Measurements from ENCODE around the gene PDLIM1. TPM values are rescaled to one million over a fixed set of nuclear protein-coding genes. Genes with fewer than 3 reads are reported as not detected.

The PDLIM1 gene
- total RNA-seq, 1 experiment from 2014 or later = 115 TPM

DNA sequence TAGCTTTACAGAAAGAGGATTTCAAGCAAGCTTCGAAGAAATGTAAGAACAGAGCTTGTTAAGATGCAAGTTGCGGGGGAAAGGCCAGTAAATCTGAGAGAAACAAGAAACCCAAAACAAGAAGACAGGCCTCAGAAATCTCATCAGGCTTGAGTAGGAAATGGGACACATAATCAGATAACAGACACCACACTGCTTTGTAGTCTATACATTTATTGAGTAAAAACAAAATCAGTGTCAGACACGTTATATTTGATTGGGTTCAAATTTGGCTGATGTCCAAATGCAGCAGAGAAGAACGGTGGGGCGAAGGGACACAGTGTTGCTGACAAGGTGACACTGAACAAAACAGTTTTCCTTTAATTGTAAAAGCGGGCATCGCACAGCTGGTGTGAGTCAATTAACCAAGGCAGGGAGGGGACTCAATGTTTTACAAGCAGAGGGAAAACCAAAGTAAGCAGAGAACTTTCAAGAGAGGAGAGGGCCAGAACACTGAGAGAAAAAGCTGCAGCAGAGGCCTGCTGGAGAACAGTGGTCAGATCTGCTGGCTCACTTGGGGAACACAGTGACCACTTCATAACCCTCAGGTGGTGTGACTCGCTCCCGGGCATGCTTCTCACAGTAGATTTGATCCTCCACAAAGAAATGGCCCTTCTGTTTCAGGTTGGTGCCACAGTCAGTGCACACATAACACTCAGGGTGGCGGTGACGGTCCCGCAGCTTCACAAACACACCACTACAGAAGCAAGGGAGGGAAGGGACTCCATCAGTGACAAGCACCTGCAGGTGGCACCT is 53.2 kb downstream of the PDLIM1 start:
- Histone ChIP-seq H2BK15ac (ENCODE audit: low read depth, low read length) (no peak overlapping the region), H4K8ac (replicated peaks; ENCODE audit: insufficient read length, low read depth, low read length) (no peak overlapping the region), H3K9me3 (ENCODE audit: control insufficient read depth, low read depth, low read length) (no peaks in the 10 kb centered on the region), H3K4me2 (ENCODE audit: insufficient read depth, insufficient read length, low read length) (no peak overlapping the region), H4K20me1 (ENCODE audit: control insufficient read depth, insufficient read depth, insufficient read length) (no peaks in the 10 kb centered on the region), H2BK5ac (ENCODE audit: insufficient read length, low read length) (no peak overlapping the region), H2AFZ (ENCODE audit: low read length) (no peak overlapping the region), H3K4ac (ENCODE audit: low read depth, low read length) (no peak overlapping the region), H2AK5ac (ENCODE audit: insufficient read length, low read length) (no peak overlapping the region), H3K23ac (ENCODE audit: insufficient read length, low read depth, low read length) (no peak overlapping the region), H4K5ac (ENCODE audit: insufficient read length, low read depth, low read length) (no peak overlapping the region), H2BK120ac (ENCODE audit: low read depth, low read length, poor library complexity, severe bottlenecking) (no peak overlapping the region), H3K79me1 (ENCODE audit: insufficient read depth, low read depth, low read length, poor library complexity, severe bottlenecking) (no peaks in the 10 kb centered on the region), H3K9ac (ENCODE audit: extremely low read depth, insufficient read length, low read length) (no peak overlapping the region), H3K56ac (ENCODE audit: insufficient read length, low read depth, low read length) (no peak overlapping the region), H2BK12ac (ENCODE audit: insufficient read length, low read depth, low read length) (no peak overlapping the region), H3K27ac (ENCODE audit: insufficient read length, low read depth, low read length) (no peak overlapping the region), H3K18ac (ENCODE audit: insufficient read length, low read depth, low read length) (no peak overlapping the region), H3K4me1 (ENCODE audit: insufficient read depth, low read length) (peaks cover 1% of the 10 kb centered on the region; the same call in 1 of the 2 replicates), H3K23me2 (ENCODE audit: insufficient read length, low read depth, low read length, poor library complexity, severe bottlenecking) (no peaks in the 10 kb centered on the region), H3K27me3 (ENCODE audit: insufficient read depth, low read length) (no peaks in the 10 kb centered on the region), H3K79me2 (ENCODE audit: insufficient read depth, low read length) (no peaks in the 10 kb centered on the region), H3K14ac (ENCODE audit: insufficient read depth, low read length) (no peak overlapping the region), H4K91ac (ENCODE audit: insufficient read length, low read depth, low read length) (no peak overlapping the region), H3T11ph (ENCODE audit: low read length) (no peak overlapping the region), H2BK20ac (ENCODE audit: low read depth, low read length, poor library complexity, severe bottlenecking) (no peak overlapping the region)
- Mint-ChIP-seq H3K36me3 (ENCODE audit: insufficient read depth in 1 of 3, low read depth in 3 of 3) (peaks cover 25 to 67% (median 65%) of the 10 kb centered on the region in 3 experiments), H3K27ac (peak overlapping the region in 2 of 3 experiments; percentile 73 to 96; a peak in 6 of 7 replicates), H3K4me3 (no peak overlapping the region), H3K9me3 (peaks cover 9 to 11% of the 10 kb centered on the region in 2 experiments), H3K4me1 (peaks cover 18 to 21% of the 10 kb centered on the region in 2 experiments), H3K27me3 (ENCODE audit: low read depth) (no peaks in the 10 kb centered on the region)
- DNase-seq = no peak
- TF ChIP-seq CTCF (conservative IDR thresholded peaks at IDR 0.05) = no peak
- WGBS (ENCODE audit: extremely low coverage, insufficient read length, low lambda C conversion rate) = no CpG with 5 or more reads among the region's 12 CpGs
